ENCODE results near the gene MLXIP.

DNA sequence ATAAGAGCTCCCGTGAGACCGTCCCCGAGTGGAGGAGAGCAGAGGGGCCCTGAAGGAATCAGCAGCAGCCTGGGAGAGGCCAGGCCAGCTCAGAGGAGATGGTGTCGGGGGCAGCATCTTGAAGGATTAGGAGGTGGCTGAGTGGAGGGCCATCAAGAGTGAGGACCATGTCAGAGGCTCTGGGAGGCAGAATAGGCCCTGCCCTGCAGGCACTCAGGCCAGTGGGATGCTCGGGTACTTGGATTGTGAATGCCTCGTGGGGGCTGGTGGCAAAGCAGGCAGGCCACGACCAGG, 47.7 kb downstream of the MLXIP start:
- TF ChIP-seq, protein P1, sequence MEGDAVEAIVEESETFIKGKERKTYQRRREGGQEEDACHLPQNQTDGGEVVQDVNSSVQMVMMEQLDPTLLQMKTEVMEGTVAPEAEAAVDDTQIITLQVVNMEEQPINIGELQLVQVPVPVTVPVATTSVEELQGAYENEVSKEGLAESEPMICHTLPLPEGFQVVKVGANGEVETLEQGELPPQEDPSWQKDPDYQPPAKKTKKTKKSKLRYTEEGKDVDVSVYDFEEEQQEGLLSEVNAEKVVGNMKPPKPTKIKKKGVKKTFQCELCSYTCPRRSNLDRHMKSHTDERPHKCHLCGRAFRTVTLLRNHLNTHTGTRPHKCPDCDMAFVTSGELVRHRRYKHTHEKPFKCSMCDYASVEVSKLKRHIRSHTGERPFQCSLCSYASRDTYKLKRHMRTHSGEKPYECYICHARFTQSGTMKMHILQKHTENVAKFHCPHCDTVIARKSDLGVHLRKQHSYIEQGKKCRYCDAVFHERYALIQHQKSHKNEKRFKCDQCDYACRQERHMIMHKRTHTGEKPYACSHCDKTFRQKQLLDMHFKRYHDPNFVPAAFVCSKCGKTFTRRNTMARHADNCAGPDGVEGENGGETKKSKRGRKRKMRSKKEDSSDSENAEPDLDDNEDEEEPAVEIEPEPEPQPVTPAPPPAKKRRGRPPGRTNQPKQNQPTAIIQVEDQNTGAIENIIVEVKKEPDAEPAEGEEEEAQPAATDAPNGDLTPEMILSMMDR (IDR thresholded peaks at IDR 0.05): no peak
- TF ChIP-seq POLR2A (IDR thresholded peaks at IDR 0.05): no peak

Measured in right lobe of liver (tissue), 4 donors.